ENCODE results near the gene ST8SIA6. TPM values are rescaled to one million over a fixed set of nuclear protein-coding genes. Genes with fewer than 3 reads are reported as not detected.

The ST8SIA6 gene
- total RNA-seq, 2 donors from 2014 or later: 5.3 to 11.0 TPM

GRCh38 chr10:17387861-17388503, 66.4 kb downstream of the ST8SIA6 start:
- no peaks in the 10 kb centered on the region for H3K9me3 ChIP-seq

GRCh38 chr10:17386616-17387075, 67.7 kb downstream of the ST8SIA6 start:
- Histone ChIP-seq H3K9me3 (no peaks in the 10 kb centered on the region), H3K27ac (no peak overlapping the region)
- DNase-seq (ENCODE audit: low spot score): peak; percentile 59

More at GRCh38 chr10:17387861-17388503, 66.4 kb downstream of the ST8SIA6 start:
- no peak for TF ChIP-seq CTCF (IDR thresholded peaks at IDR 0.05)
- H3K27me3 ChIP-seq: no peaks in the 10 kb centered on the region
- no peak overlapping the region for H3K4me3 ChIP-seq
- H3K36me3 ChIP-seq: no peaks in the 10 kb centered on the region
- no peaks in the 10 kb centered on the region for H3K4me1 ChIP-seq
- DNase-seq (ENCODE audit: low spot score): no peak
- no peak overlapping the region for H3K27ac ChIP-seq

GRCh38 chr10:17386021-17386420, 68.4 kb downstream of the ST8SIA6 start:
- H3K27me3 ChIP-seq: no peaks in the 10 kb centered on the region
- H3K4me1 ChIP-seq: no peaks in the 10 kb centered on the region
- no peak for TF ChIP-seq CTCF (IDR thresholded peaks at IDR 0.05)
- no peaks in the 10 kb centered on the region for H3K36me3 ChIP-seq
- no peak overlapping the region for H3K27ac ChIP-seq
- DNase-seq (ENCODE audit: low spot score): no peak
- H3K4me3 ChIP-seq: no peak overlapping the region
- H3K9me3 ChIP-seq: no peaks in the 10 kb centered on the region

More at GRCh38 chr10:17386616-17387075, 67.7 kb downstream of the ST8SIA6 start:
- Histone ChIP-seq H3K27me3 (no peaks in the 10 kb centered on the region), H3K4me1 (no peaks in the 10 kb centered on the region), H3K36me3 (no peaks in the 10 kb centered on the region), H3K4me3 (no peak overlapping the region)
- TF ChIP-seq CTCF (IDR thresholded peaks at IDR 0.05): no peak

GRCh38 chr10:17385066-17385465, 69.3 kb downstream of the ST8SIA6 start:
- no peak overlapping the region for H3K27ac ChIP-seq
- H3K9me3 ChIP-seq: no peaks in the 10 kb centered on the region
- H3K36me3 ChIP-seq: no peaks in the 10 kb centered on the region
- no peaks in the 10 kb centered on the region for H3K27me3 ChIP-seq
- DNase-seq (ENCODE audit: low spot score): no peak
- no peak for TF ChIP-seq CTCF (IDR thresholded peaks at IDR 0.05)
- H3K4me3 ChIP-seq: no peak overlapping the region
- H3K4me1 ChIP-seq: no peaks in the 10 kb centered on the region

- Histone ChIP-seq H3K4me3 (no peak overlapping the region), H3K27me3 (no peaks in the 10 kb centered on the region), H3K36me3 (no peaks in the 10 kb centered on the region), H3K9me3 (no peaks in the 10 kb centered on the region), H3K27ac (peak overlapping the region; percentile 7 to 35), H3K4me1 (no peaks in the 10 kb centered on the region)
- TF ChIP-seq CTCF (IDR thresholded peaks at IDR 0.05): no peak
- no peak for DNase-seq (ENCODE audit: low spot score)
Measured at GRCh38 chr10:17383801-17384555, 70.4 kb downstream of the ST8SIA6 start.
